GM23248 (cell line): Measurements from ENCODE around the gene TLR2. TPM values are rescaled to one million over a fixed set of nuclear protein-coding genes. Genes with fewer than 3 reads are reported as not detected.

Experiments used
- DNase-seq: peaks from one replicate; pipeline ENCODE4 v3.0.0-alpha.2; 2015
- H2AFZ ChIP-seq: fragments of 200-600 bp; sonication (generic); 2 replicates; pipeline ENCODE4 v1.6.1; 2016; ENCODE audit warnings: antibody characterized with exemption
- H3F3A ChIP-seq: fragments of 200-600 bp; sonication (generic); 2 replicates; pipeline ENCODE4 v1.6.1; 2016; ENCODE audit warnings: mild to moderate bottlenecking, antibody characterized with exemption, mixed run types; ENCODE audit not compliant: insufficient read depth
- H3K27ac ChIP-seq: fragments of 200-600 bp; sonication (generic); 2 replicates; pipeline ENCODE4 v1.5.1; 2016; ENCODE audit warnings: mild to moderate bottlenecking
- H3K27me3 ChIP-seq: fragments of 200-600 bp; sonication (generic); replicated peaks from 2 replicates; pipeline ENCODE4 v1.6.1; 2016; ENCODE audit warnings: mild to moderate bottlenecking; ENCODE audit not compliant: insufficient read depth
- H3K36me3 ChIP-seq: fragments of 200-600 bp; sonication (generic); 2 replicates; pipeline ENCODE4 v1.6.1; 2016; ENCODE audit warnings: low read depth, mild to moderate bottlenecking
- H3K4me1 ChIP-seq: fragments of 200-600 bp; sonication (generic); 2 replicates; pipeline ENCODE4 v1.6.1; 2016; ENCODE audit warnings: mild to moderate bottlenecking; ENCODE audit not compliant: insufficient read depth
- H3K4me2 ChIP-seq: fragments of 200-600 bp; sonication (generic); one replicate; pipeline ENCODE4 v1.6.1; 2016; ENCODE audit warnings: mild to moderate bottlenecking; ENCODE audit not compliant: unreplicated experiment
- H3K4me3 ChIP-seq: fragments of 200-600 bp; sonication (generic); 2 replicates; pipeline ENCODE4 v1.5.1; 2016; ENCODE audit warnings: mild to moderate bottlenecking
- H3K79me2 ChIP-seq: fragments of 200-600 bp; sonication (generic); 2 replicates; pipeline ENCODE4 v1.6.1; 2016; ENCODE audit warnings: mild to moderate bottlenecking; ENCODE audit not compliant: insufficient read depth
- H3K9ac ChIP-seq: fragments of 200-600 bp; sonication (generic); 2 replicates; pipeline ENCODE4 v1.6.1; 2016; ENCODE audit warnings: mild to moderate bottlenecking
- H3K9me2 ChIP-seq: fragments of 200-600 bp; sonication (generic); 2 replicates; pipeline ENCODE4 v1.6.1; 2016; ENCODE audit warnings: mixed run types, mild to moderate bottlenecking, moderate library complexity; ENCODE audit not compliant: insufficient read depth
- H3K9me3 ChIP-seq: fragments of 200-600 bp; sonication (generic); one replicate; pipeline ENCODE4 v1.6.1; 2017; ENCODE audit warnings: low read depth
- H4K20me1 ChIP-seq: fragments of 200-600 bp; sonication (generic); 2 replicates; pipeline ENCODE4 v1.6.0; 2016; ENCODE audit not compliant: insufficient read depth
- EZH2 ChIP-seq: fragments of 200-600 bp; sonication (generic); IDR thresholded peaks from 2 replicates; pipeline ENCODE4 v1.6.1; 2018; ENCODE audit warnings: antibody characterized with exemption, mild to moderate bottlenecking; ENCODE audit not compliant: insufficient read depth, poor library complexity, severe bottlenecking
- EZH2phosphoT487 ChIP-seq: fragments of 200-600 bp; sonication (generic); IDR thresholded peaks from 2 replicates; pipeline ENCODE4 v1.6.1; 2018; ENCODE audit warnings: antibody characterized with exemption, moderate library complexity, mild to moderate bottlenecking, low read depth; ENCODE audit not compliant: insufficient read depth
- WGBS, 2 experiments: methylation state at CpG; one replicate each; pipeline ENCODE4 v1.1.6; 2015 to 2017; ENCODE audit warnings: low lambda C conversion rate in 2 of 2, low coverage in 1 of 2; ENCODE audit errors: missing lambda C conversion rate in 2 of 2; 5-methylcytosine and 5-hydroxymethylcytosine counted together
- in situ Hi-C: fragments of 300-500 bp; cut with MboI; formaldehyde crosslinking; loops from 2 replicates; pipeline ENCODE4 v1.15.0; 2020
- polyA plus RNA-seq: library from polyadenylated mRNA; unstranded; fragments of >200 nt; fragmentation: Nextera tagmentation; extraction: Ambion mirVana; gene quantifications from 2 replicates; pipeline ENCODE4 v1.2.1, GENCODE V29; 2016
- total RNA-seq: library from RNA; depleted of rRNA; stranded (reverse); fragments of >200 nt; shearing (Covaris generic); gene quantifications from 2 replicates; pipeline ENCODE4 v1.2.3, GENCODE V29; 2014

The TLR2 gene
- total and polyA plus RNA-seq, 2 experiments from 2014 or later, result not detected

- Histone ChIP-seq H3K9me2 (no peaks in the 10 kb centered on the region), H3K4me2 (peak overlapping the region; percentile 23), H3K36me3 (no peaks in the 10 kb centered on the region), H3K4me3 (no peak overlapping the region), H3K9ac (peak overlapping the region; percentile 27; the same call in 1 of the 2 replicates), H3K79me2 (no peaks in the 10 kb centered on the region), H3K9me3 (no peaks in the 10 kb centered on the region), H4K20me1 (no peaks in the 10 kb centered on the region), H3F3A (no peaks in the 10 kb centered on the region), H3K27me3 (no peaks in the 10 kb centered on the region), H2AFZ (peak overlapping the region; percentile 42), H3K4me1 (peaks cover 9% of the 10 kb centered on the region; the same call in 1 of the 2 replicates), H3K27ac (peak overlapping the region; percentile 29; the same call in 1 of the 2 replicates)
- TF ChIP-seq EZH2phosphoT487 (no peak), EZH2 (no peak)
- 54 to 60% methylated on average over 11 of the region's 11 CpGs for WGBS, 2 experiments
- DNase-seq, result peak; percentile 56
- in situ Hi-C loops, result no loop called here
These were observed 31.9 kb upstream of the TLR2 start for GRCh38 chr4:153652051-153652784.

- Histone ChIP-seq H3K79me2 (no peaks in the 10 kb centered on the region), H3K27ac (no peak overlapping the region), H3K4me2 (no peak overlapping the region), H3K4me3 (no peak overlapping the region), H3K4me1 (peaks cover 9% of the 10 kb centered on the region; the same call in 1 of the 2 replicates), H3K27me3 (no peaks in the 10 kb centered on the region), H3K9me2 (no peaks in the 10 kb centered on the region), H4K20me1 (no peaks in the 10 kb centered on the region), H2AFZ (no peak overlapping the region), H3K9ac (no peak overlapping the region), H3F3A (no peaks in the 10 kb centered on the region), H3K9me3 (no peaks in the 10 kb centered on the region), H3K36me3 (no peaks in the 10 kb centered on the region)
- no peak for TF ChIP-seq EZH2
- TF ChIP-seq EZH2phosphoT487, result no peak
- no peak for DNase-seq
- 39 to 47% methylated on average over 4 of the region's 4 CpGs for WGBS, 2 experiments
- in situ Hi-C loops, result no loop called here
These were observed 29.0 kb upstream of the TLR2 start for GRCh38 chr4:153655002-153655541.

- no peaks in the 10 kb centered on the region for H4K20me1 ChIP-seq
- H3K36me3 ChIP-seq, result no peaks in the 10 kb centered on the region
- TF ChIP-seq EZH2, result no peak
- no peak for TF ChIP-seq EZH2phosphoT487
- no peaks in the 10 kb centered on the region for H3K27me3 ChIP-seq
- H3K27ac ChIP-seq, result no peak overlapping the region
- H3K79me2 ChIP-seq, result no peaks in the 10 kb centered on the region
- H2AFZ ChIP-seq, result no peak overlapping the region
- no peaks in the 10 kb centered on the region for H3F3A ChIP-seq
- H3K4me1 ChIP-seq, result peaks cover 9% of the 10 kb centered on the region; the same call in 1 of the 2 replicates
- WGBS, 2 experiments, result 55 to 65% methylated on average over 4 of the region's 4 CpGs
- no peak overlapping the region for H3K4me2 ChIP-seq
- H3K9me2 ChIP-seq, result no peaks in the 10 kb centered on the region
- no peak overlapping the region for H3K9ac ChIP-seq
- no peak for DNase-seq
- no peak overlapping the region for H3K4me3 ChIP-seq
- no peaks in the 10 kb centered on the region for H3K9me3 ChIP-seq
- in situ Hi-C loops, result no loop called here
These were observed 28.2 kb upstream of the TLR2 start for GRCh38 chr4:153655928-153656327.

GRCh38 chr4:153661215-153661822 is 22.8 kb upstream of the TLR2 start:
- Histone ChIP-seq H3K4me3 (no peak overlapping the region), H2AFZ (no peak overlapping the region), H3K4me2 (no peak overlapping the region), H3K27me3 (no peaks in the 10 kb centered on the region), H3K36me3 (no peaks in the 10 kb centered on the region), H3F3A (no peaks in the 10 kb centered on the region), H3K9me2 (no peaks in the 10 kb centered on the region), H4K20me1 (no peaks in the 10 kb centered on the region), H3K4me1 (no peaks in the 10 kb centered on the region), H3K9me3 (no peaks in the 10 kb centered on the region), H3K79me2 (no peaks in the 10 kb centered on the region), H3K9ac (no peak overlapping the region), H3K27ac (no peak overlapping the region)
- peak; percentile 17 for DNase-seq
- TF ChIP-seq EZH2, result no peak
- TF ChIP-seq EZH2phosphoT487, result no peak
- in situ Hi-C loops, result no loop called here
- WGBS, 2 experiments, result 36 to 42% methylated on average over 6 of the region's 6 CpGs
